ENCODE measurements around the gene CDH10.

Gene CDH10

DNA sequence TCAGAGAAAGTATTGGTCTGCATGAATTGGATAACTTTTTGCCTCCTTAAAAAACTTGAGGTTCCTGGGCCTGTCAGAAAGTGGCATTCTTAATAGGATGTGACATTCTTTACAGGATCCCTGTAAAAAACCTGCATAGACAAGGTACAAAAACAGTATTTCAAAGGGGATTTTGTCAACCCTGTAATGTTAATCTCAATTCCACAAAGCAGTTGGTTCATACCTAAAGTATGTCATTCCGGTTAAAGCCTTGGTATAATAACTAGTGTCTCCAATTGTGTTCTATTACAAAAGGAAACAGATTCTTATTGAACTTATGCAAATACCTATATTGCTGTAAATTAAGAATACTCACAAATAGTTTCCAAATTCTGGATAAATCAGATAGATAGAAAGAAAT is 169.7 kb downstream of the CDH10 start:
- no peak for DNase-seq

DNA sequence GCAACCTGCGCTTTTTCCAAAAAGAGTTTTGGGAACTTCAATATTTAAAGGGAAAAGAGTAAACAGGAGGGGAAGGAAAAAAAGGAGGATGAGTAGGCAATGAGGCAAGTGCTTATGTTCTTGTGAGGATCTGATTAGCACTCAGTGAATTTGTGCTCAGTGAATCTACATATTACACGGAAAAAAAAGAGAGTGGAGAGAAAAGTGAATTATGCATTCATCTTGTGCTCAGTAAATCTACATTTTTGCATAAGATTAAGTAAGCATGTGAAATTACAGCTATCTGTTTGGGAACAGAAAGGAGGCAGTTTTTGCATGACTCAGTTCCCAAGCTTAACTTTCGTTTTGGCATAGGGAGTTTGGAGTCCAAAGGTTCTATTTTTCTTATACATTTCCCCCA is 170.1 kb downstream of the CDH10 start:
- DNase-seq, result no peak

GRCh38 chr5:24472518-24472917 is 172.3 kb downstream of the CDH10 start:
- DNase-seq, result no peak

DNA sequence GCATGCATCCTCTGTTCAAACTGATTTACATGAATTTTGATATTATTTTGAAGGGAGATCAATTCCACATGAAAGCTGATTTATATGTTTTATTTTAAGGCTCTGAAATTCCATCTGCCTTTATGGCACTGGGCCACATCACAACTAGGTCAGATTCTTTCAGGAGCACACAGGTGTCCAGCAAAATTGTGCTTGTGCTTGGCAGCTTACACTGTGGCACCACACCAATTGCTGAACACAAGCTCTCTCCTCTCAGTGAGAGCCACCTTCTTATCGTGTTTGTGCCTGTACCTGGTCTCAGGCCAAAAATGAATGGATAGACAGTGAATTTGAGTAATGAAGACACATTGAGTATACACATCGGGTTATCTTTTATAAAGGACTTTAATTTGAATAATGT is 200.4 kb downstream of the CDH10 start:
- peak; percentile 54 for DNase-seq

- DNase-seq, result no peak
Measured at GRCh38 chr5:24439465-24439864, 205.3 kb downstream of the CDH10 start.
